Liver (tissue), 3 donors: ENCODE results near the gene PNKD.

Experiments
- GABPA ChIP-seq, 2 donors: IDR thresholded peaks in 1 of 2; conservative IDR thresholded peaks in 1 of 2; 2 replicates each; pipeline ENCODE4 v1.6.1; 2016; ENCODE audit warnings: antibody characterized with exemption in 2 of 2, mild to moderate bottlenecking in 1 of 2, moderate library complexity in 1 of 2
- NR2F2 ChIP-seq: IDR thresholded peaks from 2 replicates; pipeline ENCODE4 v1.6.1; 2016; ENCODE audit warnings: antibody characterized with exemption
- RAD21 ChIP-seq, 2 donors: IDR thresholded peaks; 2 replicates each; pipeline ENCODE4 v1.6.1; 2016; ENCODE audit warnings: antibody characterized with exemption in 2 of 2, mild to moderate bottlenecking in 2 of 2
- SP1 ChIP-seq: IDR thresholded peaks from 2 replicates; pipeline ENCODE4 v1.6.1; 2018; ENCODE audit warnings: antibody characterized with exemption, mild to moderate bottlenecking
- TAF1 ChIP-seq: conservative IDR thresholded peaks from 2 replicates; pipeline ENCODE4 v1.6.1; 2016; ENCODE audit warnings: antibody characterized with exemption, mild to moderate bottlenecking
- YY1 ChIP-seq: IDR thresholded peaks from 2 replicates; pipeline ENCODE4 v1.6.1; 2016; ENCODE audit warnings: antibody characterized with exemption, mild to moderate bottlenecking
- TF ChIP-seq, protein P1 (sequence below): fragments of 150-350 bp; IDR thresholded peaks from 2 replicates; pipeline ENCODE4 v1.5.1; 2017; ENCODE audit warnings: improper control_type of control experiment, low read depth, low read length; ENCODE audit not compliant: missing input control
- TF ChIP-seq, protein P2 (sequence below): IDR thresholded peaks from 2 replicates; pipeline ENCODE4 v1.6.1; 2016; ENCODE audit warnings: antibody characterized with exemption
- TF ChIP-seq, protein P3 (sequence below): IDR thresholded peaks from 2 replicates; pipeline ENCODE4 v1.6.1; 2016; ENCODE audit warnings: antibody characterized with exemption
- donor health status: healthy.
- donor health status: healthy.

DNA sequence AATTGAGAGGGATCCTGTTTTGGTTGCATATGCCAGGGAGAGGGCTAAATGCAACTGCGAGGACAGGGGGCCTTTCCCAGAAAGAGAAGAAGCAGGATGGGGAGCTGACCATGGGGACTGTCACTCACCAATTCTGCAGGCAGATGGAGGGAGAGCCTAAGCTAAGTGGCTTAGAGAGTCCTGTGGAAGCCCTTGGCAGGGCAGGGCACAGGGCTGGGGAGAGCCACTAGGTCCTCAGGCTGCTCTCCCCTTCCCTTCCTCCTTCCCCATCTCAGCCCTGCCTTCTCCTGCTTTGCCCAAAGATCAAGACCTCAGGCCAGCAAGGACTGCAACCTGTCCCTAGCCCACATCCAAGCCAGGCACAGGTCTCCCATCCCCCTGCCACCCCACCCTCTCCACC lies 62.0 kb downstream of the PNKD start:
- TF ChIP-seq, protein P1, sequence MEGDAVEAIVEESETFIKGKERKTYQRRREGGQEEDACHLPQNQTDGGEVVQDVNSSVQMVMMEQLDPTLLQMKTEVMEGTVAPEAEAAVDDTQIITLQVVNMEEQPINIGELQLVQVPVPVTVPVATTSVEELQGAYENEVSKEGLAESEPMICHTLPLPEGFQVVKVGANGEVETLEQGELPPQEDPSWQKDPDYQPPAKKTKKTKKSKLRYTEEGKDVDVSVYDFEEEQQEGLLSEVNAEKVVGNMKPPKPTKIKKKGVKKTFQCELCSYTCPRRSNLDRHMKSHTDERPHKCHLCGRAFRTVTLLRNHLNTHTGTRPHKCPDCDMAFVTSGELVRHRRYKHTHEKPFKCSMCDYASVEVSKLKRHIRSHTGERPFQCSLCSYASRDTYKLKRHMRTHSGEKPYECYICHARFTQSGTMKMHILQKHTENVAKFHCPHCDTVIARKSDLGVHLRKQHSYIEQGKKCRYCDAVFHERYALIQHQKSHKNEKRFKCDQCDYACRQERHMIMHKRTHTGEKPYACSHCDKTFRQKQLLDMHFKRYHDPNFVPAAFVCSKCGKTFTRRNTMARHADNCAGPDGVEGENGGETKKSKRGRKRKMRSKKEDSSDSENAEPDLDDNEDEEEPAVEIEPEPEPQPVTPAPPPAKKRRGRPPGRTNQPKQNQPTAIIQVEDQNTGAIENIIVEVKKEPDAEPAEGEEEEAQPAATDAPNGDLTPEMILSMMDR, result no peak
- TF ChIP-seq GABPA (IDR thresholded peaks at IDR 0.05 in 1 of 2, conservative IDR thresholded peaks at IDR 0.05 in 1 of 2), result no peak
- TF ChIP-seq, protein P2, sequence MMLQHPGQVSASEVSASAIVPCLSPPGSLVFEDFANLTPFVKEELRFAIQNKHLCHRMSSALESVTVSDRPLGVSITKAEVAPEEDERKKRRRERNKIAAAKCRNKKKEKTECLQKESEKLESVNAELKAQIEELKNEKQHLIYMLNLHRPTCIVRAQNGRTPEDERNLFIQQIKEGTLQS, result no peak
- TF ChIP-seq, protein P3, sequence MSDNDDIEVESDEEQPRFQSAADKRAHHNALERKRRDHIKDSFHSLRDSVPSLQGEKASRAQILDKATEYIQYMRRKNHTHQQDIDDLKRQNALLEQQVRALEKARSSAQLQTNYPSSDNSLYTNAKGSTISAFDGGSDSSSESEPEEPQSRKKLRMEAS, result no peak
- no peak for TF ChIP-seq RAD21 (IDR thresholded peaks at IDR 0.05)
- no peak for TF ChIP-seq TAF1
- TF ChIP-seq YY1, result no peak
- TF ChIP-seq NR2F2, result no peak
- TF ChIP-seq SP1, result no peak
